ENCODE data around the gene MCU.

DNA sequence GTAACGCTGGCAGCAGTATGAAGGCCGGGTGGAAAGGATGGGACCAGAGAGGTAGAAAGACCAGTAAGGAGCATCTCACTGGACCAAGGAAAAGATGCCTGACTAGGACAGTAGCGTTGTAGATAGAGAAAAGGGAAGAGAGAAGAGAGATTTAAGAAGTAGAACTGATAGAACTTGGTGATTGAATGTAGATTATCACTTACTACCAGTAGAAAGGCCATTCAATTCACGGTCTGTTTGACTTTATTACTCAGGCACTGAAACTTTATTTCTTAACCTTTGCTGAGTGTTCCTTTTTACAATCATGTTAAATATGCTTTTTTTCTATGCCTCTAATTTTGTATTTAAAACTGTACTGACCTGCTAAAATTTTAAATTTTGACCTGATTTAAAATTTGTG, 12.2 kb downstream of the MCU start:
- TF ChIP-seq, protein P1, sequence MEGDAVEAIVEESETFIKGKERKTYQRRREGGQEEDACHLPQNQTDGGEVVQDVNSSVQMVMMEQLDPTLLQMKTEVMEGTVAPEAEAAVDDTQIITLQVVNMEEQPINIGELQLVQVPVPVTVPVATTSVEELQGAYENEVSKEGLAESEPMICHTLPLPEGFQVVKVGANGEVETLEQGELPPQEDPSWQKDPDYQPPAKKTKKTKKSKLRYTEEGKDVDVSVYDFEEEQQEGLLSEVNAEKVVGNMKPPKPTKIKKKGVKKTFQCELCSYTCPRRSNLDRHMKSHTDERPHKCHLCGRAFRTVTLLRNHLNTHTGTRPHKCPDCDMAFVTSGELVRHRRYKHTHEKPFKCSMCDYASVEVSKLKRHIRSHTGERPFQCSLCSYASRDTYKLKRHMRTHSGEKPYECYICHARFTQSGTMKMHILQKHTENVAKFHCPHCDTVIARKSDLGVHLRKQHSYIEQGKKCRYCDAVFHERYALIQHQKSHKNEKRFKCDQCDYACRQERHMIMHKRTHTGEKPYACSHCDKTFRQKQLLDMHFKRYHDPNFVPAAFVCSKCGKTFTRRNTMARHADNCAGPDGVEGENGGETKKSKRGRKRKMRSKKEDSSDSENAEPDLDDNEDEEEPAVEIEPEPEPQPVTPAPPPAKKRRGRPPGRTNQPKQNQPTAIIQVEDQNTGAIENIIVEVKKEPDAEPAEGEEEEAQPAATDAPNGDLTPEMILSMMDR (IDR thresholded peaks at IDR 0.05) = no peak
- TF ChIP-seq POLR2A (IDR thresholded peaks at IDR 0.05) = no peak

Data from testis (tissue), 2 donors.